ENCODE results near the gene NKX6-2.

NKX6-2 gene

DNA sequence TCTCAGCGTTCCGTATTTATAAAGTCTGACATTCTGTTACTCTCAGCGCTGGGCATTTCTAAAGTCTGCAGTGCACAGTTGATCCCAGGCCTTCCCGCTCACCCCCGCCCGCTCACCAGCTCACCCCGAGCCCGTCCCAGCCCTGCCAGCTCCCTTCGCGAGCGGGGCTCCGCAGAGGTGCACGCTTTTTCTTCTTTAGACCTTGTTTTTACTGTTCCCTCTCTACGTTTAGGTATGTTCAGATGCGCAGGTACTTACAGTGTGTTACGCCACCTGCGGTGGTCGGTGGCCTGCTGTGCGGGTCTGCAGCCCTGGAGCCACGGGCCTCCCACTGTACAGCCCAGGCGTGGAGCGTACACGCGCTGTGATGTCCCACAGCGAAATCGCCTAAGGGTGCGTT is 28.8 kb downstream of the NKX6-2 start:
- no peak overlapping the region for H3K4me3 ChIP-seq (ENCODE audit: low read length)
- H3K9me3 ChIP-seq (replicated peaks; ENCODE audit: low read length), result no peaks in the 10 kb centered on the region
- H3K4me2 ChIP-seq (ENCODE audit: low read length), result no peak overlapping the region
- H3K9ac ChIP-seq (ENCODE audit: low read depth, low read length), result no peak overlapping the region
- H3K36me3 ChIP-seq (ENCODE audit: insufficient read depth, low read length), result no peaks in the 10 kb centered on the region
- no peaks in the 10 kb centered on the region for H3K27me3 ChIP-seq (ENCODE audit: control insufficient read depth, insufficient read depth, low read length)
- no peaks in the 10 kb centered on the region for H3K4me1 ChIP-seq (ENCODE audit: control insufficient read depth, insufficient read depth, low read length)

DNA sequence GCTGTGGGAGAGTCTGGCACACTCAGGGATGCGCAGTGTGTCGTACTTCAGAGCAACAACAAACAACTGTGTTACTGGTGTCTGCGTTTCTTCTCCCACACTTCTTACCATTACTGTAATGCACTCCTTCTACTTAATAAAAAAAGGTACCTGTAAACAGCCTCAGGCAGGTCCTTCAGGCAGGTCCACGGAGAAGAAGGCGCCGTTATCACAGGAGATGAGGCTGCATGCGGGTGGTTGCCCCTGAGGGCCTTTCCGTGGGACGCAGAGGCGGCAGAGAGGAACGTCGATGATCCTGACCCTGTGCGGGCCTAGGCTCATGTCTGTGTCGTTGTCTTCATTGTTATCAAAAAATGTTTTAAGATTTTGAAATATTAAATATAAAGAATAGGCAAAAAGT is 29.4 kb downstream of the NKX6-2 start:
- no peaks in the 10 kb centered on the region for H3K36me3 ChIP-seq (ENCODE audit: insufficient read depth, low read length)

DNA sequence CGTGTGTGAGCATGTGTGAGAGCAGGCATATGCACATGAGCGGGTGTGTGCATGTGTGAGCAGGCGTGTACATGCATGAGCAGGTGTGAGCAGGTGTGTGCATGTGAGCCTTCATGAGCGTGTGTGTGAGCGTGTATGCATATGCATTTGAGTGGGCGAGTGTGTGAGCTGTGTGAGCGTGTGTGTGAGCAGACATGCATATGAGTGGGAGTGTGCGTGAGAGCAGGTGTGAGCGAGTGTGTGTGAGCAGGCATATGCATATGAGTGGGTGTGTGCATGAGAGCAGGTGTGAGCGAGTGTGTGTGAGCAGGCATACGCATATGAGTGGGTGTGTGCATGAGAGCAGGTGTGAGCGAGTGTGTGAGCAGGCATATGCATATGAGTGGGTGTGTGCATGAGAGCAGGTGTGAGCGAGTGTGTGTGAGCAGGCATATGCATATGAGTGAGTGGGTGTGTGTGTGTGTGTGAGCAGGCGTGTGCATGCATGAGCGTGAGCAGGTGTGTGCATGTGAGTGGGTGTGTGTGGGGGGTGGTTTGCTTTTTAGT is 30.7 kb downstream of the NKX6-2 start:
- H3K4me1 ChIP-seq (ENCODE audit: control insufficient read depth, insufficient read depth, low read length), result no peaks in the 10 kb centered on the region
- no peak overlapping the region for H3K4me2 ChIP-seq (ENCODE audit: low read length)
- H3K9me3 ChIP-seq (replicated peaks; ENCODE audit: low read length), result no peaks in the 10 kb centered on the region
- H3K36me3 ChIP-seq (ENCODE audit: insufficient read depth, low read length), result no peaks in the 10 kb centered on the region
- H3K27me3 ChIP-seq (ENCODE audit: control insufficient read depth, insufficient read depth, low read length), result no peaks in the 10 kb centered on the region
- H3K4me3 ChIP-seq (ENCODE audit: low read length), result no peak overlapping the region
- H3K9ac ChIP-seq (ENCODE audit: low read depth, low read length), result no peak overlapping the region

More for the DNA sequence above, 29.4 kb downstream of the NKX6-2 start:
- Histone ChIP-seq H3K27me3 (ENCODE audit: control insufficient read depth, insufficient read depth, low read length) (no peaks in the 10 kb centered on the region), H3K4me1 (ENCODE audit: control insufficient read depth, insufficient read depth, low read length) (no peaks in the 10 kb centered on the region), H3K9me3 (replicated peaks; ENCODE audit: low read length) (no peaks in the 10 kb centered on the region), H3K4me3 (ENCODE audit: low read length) (no peak overlapping the region), H3K4me2 (ENCODE audit: low read length) (no peak overlapping the region), H3K9ac (ENCODE audit: low read depth, low read length) (no peak overlapping the region)

DNA sequence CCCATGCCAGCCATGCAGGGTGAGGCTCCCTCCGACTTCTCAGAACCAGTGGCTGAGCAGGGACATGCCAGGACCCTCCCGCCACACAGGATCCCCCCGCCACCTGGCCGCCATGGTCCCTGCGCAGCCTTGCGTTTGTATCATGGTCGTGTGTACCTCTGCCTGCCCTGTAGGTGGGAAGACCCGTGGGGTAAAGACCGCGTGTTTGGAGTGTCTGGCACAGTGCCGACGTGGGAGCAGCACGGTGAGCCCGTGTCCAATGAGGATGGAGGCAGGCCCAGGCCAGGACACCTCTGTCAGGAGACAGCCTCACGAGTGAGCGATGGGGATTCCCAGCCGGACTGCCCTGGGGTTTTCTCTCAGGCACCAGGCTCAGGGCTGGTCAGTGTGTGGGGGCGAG is 31.9 kb downstream of the NKX6-2 start:
- no peak overlapping the region for H3K4me3 ChIP-seq (ENCODE audit: low read length)
- no peaks in the 10 kb centered on the region for H3K27me3 ChIP-seq (ENCODE audit: control insufficient read depth, insufficient read depth, low read length)
- H3K36me3 ChIP-seq (ENCODE audit: insufficient read depth, low read length), result no peaks in the 10 kb centered on the region
- no peaks in the 10 kb centered on the region for H3K4me1 ChIP-seq (ENCODE audit: control insufficient read depth, insufficient read depth, low read length)
- H3K9ac ChIP-seq (ENCODE audit: low read depth, low read length), result no peak overlapping the region
- no peaks in the 10 kb centered on the region for H3K9me3 ChIP-seq (replicated peaks; ENCODE audit: low read length)
- H3K4me2 ChIP-seq (ENCODE audit: low read length), result no peak overlapping the region

DNA sequence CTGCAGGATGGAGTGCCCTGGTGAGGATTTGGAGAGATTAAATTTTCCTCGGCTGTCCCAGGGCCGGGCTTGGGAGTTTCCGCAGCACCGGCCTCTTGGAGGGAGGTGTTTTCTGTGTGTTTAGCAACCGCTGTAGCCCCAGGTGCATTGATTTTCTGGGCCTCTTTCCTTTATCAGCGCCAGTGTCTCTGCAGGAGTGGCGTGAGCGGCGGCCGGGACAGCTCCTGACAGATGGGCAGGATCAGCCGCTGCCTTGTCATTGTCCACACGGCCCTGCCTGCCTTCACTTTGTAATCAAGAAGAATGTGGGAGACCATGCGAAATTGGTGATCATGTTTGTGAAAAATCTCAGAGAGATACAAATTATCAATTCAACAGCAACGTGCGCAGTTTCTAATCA is 32.4 kb downstream of the NKX6-2 start:
- Histone ChIP-seq H3K4me2 (ENCODE audit: low read length) (no peak overlapping the region), H3K4me1 (ENCODE audit: control insufficient read depth, insufficient read depth, low read length) (no peaks in the 10 kb centered on the region), H3K36me3 (ENCODE audit: insufficient read depth, low read length) (no peaks in the 10 kb centered on the region), H3K27me3 (ENCODE audit: control insufficient read depth, insufficient read depth, low read length) (no peaks in the 10 kb centered on the region), H3K4me3 (ENCODE audit: low read length) (no peak overlapping the region), H3K9ac (ENCODE audit: low read depth, low read length) (no peak overlapping the region), H3K9me3 (replicated peaks; ENCODE audit: low read length) (no peaks in the 10 kb centered on the region)

DNA sequence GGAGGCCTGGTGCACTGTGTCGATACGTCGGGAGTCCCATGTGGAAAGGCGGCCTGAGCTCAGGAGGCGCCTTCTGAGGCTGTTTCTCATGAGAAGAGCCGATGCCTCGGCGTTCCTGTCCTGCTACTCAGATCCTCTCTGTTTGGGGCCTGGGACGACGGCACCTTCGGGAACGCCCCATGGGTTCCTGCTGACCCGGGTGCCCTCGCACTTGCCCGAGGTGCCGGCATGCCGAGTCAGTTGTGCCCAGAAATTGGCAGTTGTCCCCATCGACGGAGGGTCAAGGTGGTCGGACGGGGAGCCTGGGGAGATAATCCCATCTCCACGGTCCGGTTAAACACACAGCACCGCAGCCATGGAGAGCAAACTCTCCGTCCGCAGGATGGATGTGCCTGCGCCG is 33.0 kb downstream of the NKX6-2 start:
- no peaks in the 10 kb centered on the region for H3K36me3 ChIP-seq (ENCODE audit: insufficient read depth, low read length)
- no peaks in the 10 kb centered on the region for H3K4me1 ChIP-seq (ENCODE audit: control insufficient read depth, insufficient read depth, low read length)
- H3K27me3 ChIP-seq (ENCODE audit: control insufficient read depth, insufficient read depth, low read length), result no peaks in the 10 kb centered on the region
- H3K4me2 ChIP-seq (ENCODE audit: low read length), result no peak overlapping the region
- H3K9ac ChIP-seq (ENCODE audit: low read depth, low read length), result no peak overlapping the region
- H3K4me3 ChIP-seq (ENCODE audit: low read length), result no peak overlapping the region
- no peaks in the 10 kb centered on the region for H3K9me3 ChIP-seq (replicated peaks; ENCODE audit: low read length)

DNA sequence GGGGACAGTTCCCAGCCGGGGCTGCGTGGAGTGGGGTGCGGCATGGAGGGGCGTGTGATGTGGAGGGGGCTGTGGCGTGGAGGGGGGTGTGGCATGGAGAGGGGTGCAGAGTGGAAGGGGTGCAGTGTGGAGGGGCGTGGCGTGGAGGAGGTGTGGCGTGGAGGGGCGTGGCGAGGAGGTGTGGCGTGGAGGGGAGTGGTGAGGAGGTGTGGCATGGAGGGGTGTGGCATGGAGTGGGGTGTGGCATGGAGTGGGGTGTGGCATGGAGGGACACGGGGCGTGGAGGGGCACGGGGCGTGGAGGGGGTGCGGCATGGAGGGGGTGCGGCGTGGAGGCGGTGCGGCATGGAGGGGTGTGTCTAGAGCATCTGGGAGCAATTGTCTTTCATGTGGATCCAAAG is 33.6 kb downstream of the NKX6-2 start:
- no peak overlapping the region for H3K9ac ChIP-seq (ENCODE audit: low read depth, low read length)
- H3K27me3 ChIP-seq (ENCODE audit: control insufficient read depth, insufficient read depth, low read length), result no peaks in the 10 kb centered on the region
- no peaks in the 10 kb centered on the region for H3K4me1 ChIP-seq (ENCODE audit: control insufficient read depth, insufficient read depth, low read length)
- no peaks in the 10 kb centered on the region for H3K36me3 ChIP-seq (ENCODE audit: insufficient read depth, low read length)
- no peak overlapping the region for H3K4me2 ChIP-seq (ENCODE audit: low read length)
- no peak overlapping the region for H3K4me3 ChIP-seq (ENCODE audit: low read length)
- H3K9me3 ChIP-seq (replicated peaks; ENCODE audit: low read length), result no peaks in the 10 kb centered on the region

DNA sequence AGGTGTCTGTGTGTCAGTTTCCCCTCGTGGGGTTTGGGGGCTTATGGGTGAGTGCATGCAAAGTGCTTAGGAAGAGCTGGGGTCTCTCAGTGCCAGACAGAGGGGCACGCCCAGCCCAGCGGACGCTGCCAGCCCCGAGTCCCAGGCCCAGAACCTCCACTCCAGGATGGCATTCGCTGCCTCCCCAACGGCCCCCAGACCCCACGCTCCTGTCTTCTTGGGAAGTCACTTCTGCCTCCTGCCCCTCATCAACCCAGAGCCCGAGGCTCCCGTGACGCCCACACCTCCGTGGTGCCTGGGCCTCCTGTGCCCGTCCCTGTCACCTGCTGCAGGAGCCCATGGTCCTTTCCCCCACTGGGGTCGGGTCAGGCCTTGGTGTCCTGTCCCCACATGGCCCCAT is 35.0 kb downstream of the NKX6-2 start:
- no peaks in the 10 kb centered on the region for H3K4me1 ChIP-seq (ENCODE audit: control insufficient read depth, insufficient read depth, low read length)
- H3K9me3 ChIP-seq (replicated peaks; ENCODE audit: low read length), result no peaks in the 10 kb centered on the region
- no peaks in the 10 kb centered on the region for H3K27me3 ChIP-seq (ENCODE audit: control insufficient read depth, insufficient read depth, low read length)
- H3K4me3 ChIP-seq (ENCODE audit: low read length), result no peak overlapping the region
- no peaks in the 10 kb centered on the region for H3K36me3 ChIP-seq (ENCODE audit: insufficient read depth, low read length)
- H3K4me2 ChIP-seq (ENCODE audit: low read length), result no peak overlapping the region
- H3K9ac ChIP-seq (ENCODE audit: low read depth, low read length), result no peak overlapping the region

DNA sequence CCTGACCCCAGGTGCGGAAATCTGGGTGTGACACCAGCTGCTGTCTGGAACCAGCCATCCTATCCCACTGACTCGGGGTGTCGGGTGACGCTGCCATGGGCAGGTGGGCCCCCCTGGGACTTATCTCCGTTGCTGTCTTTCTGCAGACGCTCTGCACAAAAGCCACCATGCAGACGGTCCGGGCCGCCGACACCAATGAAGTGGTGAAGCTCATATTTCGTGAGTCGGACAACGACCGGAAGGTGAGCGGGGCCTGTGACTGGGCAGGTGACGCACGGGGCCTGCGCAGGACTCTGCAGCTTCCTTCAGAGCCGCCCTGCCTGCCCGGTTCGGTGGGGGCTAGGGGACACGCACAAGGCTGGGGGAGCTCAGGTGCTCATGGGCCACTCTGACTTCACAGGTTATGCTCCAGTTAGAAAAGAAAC is 36.6 kb downstream of the NKX6-2 start:
- Histone ChIP-seq H3K4me2 (ENCODE audit: low read length) (no peak overlapping the region), H3K36me3 (ENCODE audit: insufficient read depth, low read length) (no peaks in the 10 kb centered on the region), H3K9ac (ENCODE audit: low read depth, low read length) (no peak overlapping the region), H3K4me1 (ENCODE audit: control insufficient read depth, insufficient read depth, low read length) (no peaks in the 10 kb centered on the region), H3K4me3 (ENCODE audit: low read length) (no peak overlapping the region), H3K27me3 (ENCODE audit: control insufficient read depth, insufficient read depth, low read length) (no peaks in the 10 kb centered on the region), H3K9me3 (replicated peaks; ENCODE audit: low read length) (no peaks in the 10 kb centered on the region)

DNA sequence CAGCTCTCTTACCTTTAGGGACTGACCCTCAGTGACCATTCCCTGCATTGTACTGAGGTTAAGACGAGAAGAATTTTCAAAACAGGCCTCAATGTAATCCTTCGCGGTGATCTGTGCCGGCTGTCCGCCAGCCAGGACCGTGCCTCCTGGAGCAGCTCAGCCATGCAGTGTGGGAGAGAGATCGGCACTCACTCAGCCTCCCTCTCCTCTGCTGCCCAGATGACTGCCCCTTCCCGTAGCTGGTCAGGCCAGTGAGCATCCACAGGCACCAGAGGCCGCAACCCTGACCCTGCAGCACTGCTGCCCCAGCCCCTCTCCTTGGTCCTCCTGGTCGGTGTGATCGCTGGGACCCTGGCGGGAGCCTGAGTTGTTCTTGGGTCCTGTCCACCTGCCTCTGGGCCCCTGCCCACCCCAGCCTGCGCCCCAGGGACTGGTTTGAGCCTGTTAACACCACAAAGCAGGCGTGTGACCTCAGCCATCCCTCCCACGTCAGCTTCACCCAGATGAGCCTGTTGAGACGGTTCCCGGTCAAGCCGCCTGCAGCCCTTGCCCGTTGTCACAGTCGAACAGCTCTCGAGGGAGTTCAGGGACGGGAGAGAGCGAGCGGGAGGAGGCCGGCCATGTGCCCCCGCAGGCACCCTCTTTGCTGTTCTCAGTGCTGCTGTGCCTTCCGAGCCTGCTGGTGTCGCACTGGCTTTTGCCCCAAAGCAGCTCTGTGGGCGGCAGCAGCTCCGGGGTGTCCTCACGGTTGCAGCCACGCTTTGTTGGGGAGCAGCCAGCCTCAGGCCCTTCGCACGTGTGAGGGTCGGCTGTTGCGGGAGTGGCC is 37.2 kb downstream of the NKX6-2 start:
- Histone ChIP-seq H3K4me1 (ENCODE audit: control insufficient read depth, insufficient read depth, low read length) (no peaks in the 10 kb centered on the region), H3K36me3 (ENCODE audit: insufficient read depth, low read length) (no peaks in the 10 kb centered on the region), H3K4me2 (ENCODE audit: low read length) (no peak overlapping the region), H3K9ac (ENCODE audit: low read depth, low read length) (no peak overlapping the region), H3K4me3 (ENCODE audit: low read length) (no peak overlapping the region), H3K27me3 (ENCODE audit: control insufficient read depth, insufficient read depth, low read length) (no peaks in the 10 kb centered on the region), H3K9me3 (replicated peaks; ENCODE audit: low read length) (no peaks in the 10 kb centered on the region)

DNA sequence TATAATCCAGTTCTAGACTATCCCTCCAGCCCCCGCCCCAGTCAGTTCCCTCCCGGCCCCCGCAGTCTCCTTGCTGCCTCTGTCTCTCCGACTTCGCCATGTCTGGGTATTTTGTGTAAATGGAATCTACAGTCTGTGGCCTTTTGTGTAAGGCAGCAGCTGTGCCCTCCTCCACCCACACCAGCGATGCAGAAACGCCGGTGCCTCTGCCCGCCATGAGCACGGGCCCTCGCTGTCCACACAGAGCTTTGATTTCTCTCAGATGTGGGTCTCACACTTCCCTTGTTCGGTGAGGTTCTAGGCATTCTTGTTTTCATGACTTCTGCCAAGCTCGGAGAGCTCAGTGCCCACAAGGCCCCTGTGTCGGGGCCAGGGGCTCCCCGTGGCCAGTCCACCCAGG is 37.8 kb downstream of the NKX6-2 start:
- Histone ChIP-seq H3K4me3 (ENCODE audit: low read length) (no peak overlapping the region), H3K36me3 (ENCODE audit: insufficient read depth, low read length) (no peaks in the 10 kb centered on the region), H3K9ac (ENCODE audit: low read depth, low read length) (no peak overlapping the region), H3K9me3 (replicated peaks; ENCODE audit: low read length) (no peaks in the 10 kb centered on the region), H3K4me1 (ENCODE audit: control insufficient read depth, insufficient read depth, low read length) (no peaks in the 10 kb centered on the region), H3K27me3 (ENCODE audit: control insufficient read depth, insufficient read depth, low read length) (no peaks in the 10 kb centered on the region), H3K4me2 (ENCODE audit: low read length) (no peak overlapping the region)

Measured in skeletal muscle satellite cell (primary cell).